LNCAP (cell line): Measurements from ENCODE around the gene MSMP.

Experiments
- CTCF ChIP-seq: fragments of 450-650 bp; IDR thresholded peaks from 2 replicates; pipeline ENCODE4 v1.5.1; 2017; ENCODE audit warnings: mild to moderate bottlenecking

Gene MSMP

GRCh38 chr9:35725362-35725761 lies 28.7 kb downstream of the MSMP start:
- TF ChIP-seq CTCF, result no peak

GRCh38 chr9:35723908-35724307 lies 30.2 kb downstream of the MSMP start:
- TF ChIP-seq CTCF, result no peak

- no peak for TF ChIP-seq CTCF
Measured at GRCh38 chr9:35723426-35723825, 30.6 kb downstream of the MSMP start.

GRCh38 chr9:35719546-35719945 lies 34.5 kb downstream of the MSMP start:
- TF ChIP-seq CTCF, result no peak

- TF ChIP-seq CTCF, result no peak
Measured at GRCh38 chr9:35718721-35719511, 35.2 kb downstream of the MSMP start.

GRCh38 chr9:35717132-35717870 lies 36.8 kb downstream of the MSMP start:
- no peak for TF ChIP-seq CTCF

- TF ChIP-seq CTCF, result no peak
Measured at GRCh38 chr9:35716230-35716629, 37.8 kb downstream of the MSMP start.
